ENCODE results near the gene UCHL3. TPM values are rescaled to one million over a fixed set of nuclear protein-coding genes. Genes with fewer than 3 reads are reported as not detected.

Gene UCHL3
- total and polyA plus RNA-seq, 2 experiments from 2014 or later, result 64.6 to 143 TPM

- no peak for TF ChIP-seq POLR2AphosphoS5 (IDR thresholded peaks at IDR 0.05; ENCODE audit: low read depth)
Observed at GRCh38 chr13:75583091-75583490, 33.5 kb downstream of the UCHL3 start (continued).

GRCh38 chr13:75585153-75585552 is 35.6 kb downstream of the UCHL3 start:
- H3K4me3 Mint-ChIP-seq, result no peak overlapping the region
- no peaks in the 10 kb centered on the region for H4K20me1 ChIP-seq (replicated peaks; ENCODE audit: insufficient read depth)
- no peaks in the 10 kb centered on the region for H3K36me3 ChIP-seq (ENCODE audit: insufficient read depth)
- H3K79me2 ChIP-seq (replicated peaks; ENCODE audit: insufficient read depth), result no peaks in the 10 kb centered on the region; the same call in 1 of the 2 replicates
- peaks cover 1% of the 10 kb centered on the region for H3K27me3 Mint-ChIP-seq (ENCODE audit: insufficient read depth, low read depth, poor library complexity)
- H3K27ac ChIP-seq (ENCODE audit: low read depth), result no peak overlapping the region
- H3K4me2 ChIP-seq, result no peak overlapping the region
- no peak for TF ChIP-seq REST (IDR thresholded peaks at IDR 0.05; ENCODE audit: unreplicated experiment)
- no peak for TF ChIP-seq POLR2AphosphoS5 (IDR thresholded peaks at IDR 0.05; ENCODE audit: low read depth)
- no peaks in the 10 kb centered on the region for H3K9me2 ChIP-seq (ENCODE audit: insufficient read depth)
- peaks cover 17% of the 10 kb centered on the region; the same call in 2 of the 3 replicates for H3K4me1 Mint-ChIP-seq
- ATAC-seq (no peak), DNase-seq (ENCODE audit: low spot score) (no peak)
- peaks cover 22% of the 10 kb centered on the region for H3K36me3 Mint-ChIP-seq (ENCODE audit: low read depth)
- peaks cover 17% of the 10 kb centered on the region for H3K9me3 Mint-ChIP-seq
- H3K27me3 ChIP-seq (ENCODE audit: insufficient read depth), result no peaks in the 10 kb centered on the region
- no peak overlapping the region for H2AFZ ChIP-seq
- H3F3A ChIP-seq (replicated peaks; ENCODE audit: low read depth), result no peaks in the 10 kb centered on the region
- no peak overlapping the region for H3K27ac Mint-ChIP-seq
- H3K4me3 ChIP-seq, result no peak overlapping the region
- H3K4me1 ChIP-seq (ENCODE audit: insufficient read depth), result no peaks in the 10 kb centered on the region

GRCh38 chr13:75587679-75588078 is 38.1 kb downstream of the UCHL3 start:
- peaks cover 17% of the 10 kb centered on the region; the same call in 2 of the 3 replicates for H3K4me1 Mint-ChIP-seq
- peak; percentile 81 for DNase-seq (ENCODE audit: low spot score)
- no peaks in the 10 kb centered on the region for H3K36me3 ChIP-seq (ENCODE audit: insufficient read depth)
- H4K20me1 ChIP-seq (replicated peaks; ENCODE audit: insufficient read depth), result no peaks in the 10 kb centered on the region
- H3K79me2 ChIP-seq (replicated peaks; ENCODE audit: insufficient read depth), result no peaks in the 10 kb centered on the region
- H3K27ac Mint-ChIP-seq, result peak overlapping the region; percentile 85
- H3K27me3 Mint-ChIP-seq (ENCODE audit: insufficient read depth, low read depth, poor library complexity), result peaks cover 1% of the 10 kb centered on the region
- TF ChIP-seq EZH2 (IDR thresholded peaks at IDR 0.05; ENCODE audit: low read depth, unreplicated experiment), result no peak
- TF ChIP-seq ZNF462 (CRISPR knock-in tag; IDR thresholded peaks at IDR 0.05), result no peak
- no peak for TF ChIP-seq EZH2phosphoT487 (IDR thresholded peaks at IDR 0.05; ENCODE audit: unreplicated experiment)
- no peak for TF ChIP-seq POLR2AphosphoS5 (IDR thresholded peaks at IDR 0.05; ENCODE audit: low read depth)
- no peak for TF ChIP-seq STAT1 (IDR thresholded peaks at IDR 0.05; ENCODE audit: unreplicated experiment)
- TF ChIP-seq ETS1 (IDR thresholded peaks at IDR 0.05), result no peak
- TF ChIP-seq ZNF331 (CRISPR knock-in tag; IDR thresholded peaks at IDR 0.05; ENCODE audit: low read depth), result no peak
- H3K36me3 Mint-ChIP-seq (ENCODE audit: low read depth), result peaks cover 22% of the 10 kb centered on the region
- H3K4me1 ChIP-seq (ENCODE audit: insufficient read depth), result no peaks in the 10 kb centered on the region
- H3F3A ChIP-seq (replicated peaks; ENCODE audit: low read depth), result no peaks in the 10 kb centered on the region
- ATAC-seq, result peak; percentile 99
- H3K4me2 ChIP-seq, result no peak overlapping the region
- no peaks in the 10 kb centered on the region for H3K9me2 ChIP-seq (ENCODE audit: insufficient read depth)
- H3K27me3 ChIP-seq (ENCODE audit: insufficient read depth), result no peaks in the 10 kb centered on the region
- peaks cover 17% of the 10 kb centered on the region for H3K9me3 Mint-ChIP-seq
- H3K4me3 Mint-ChIP-seq, result no peak overlapping the region
- H3K27ac ChIP-seq (ENCODE audit: low read depth), result peak overlapping the region; percentile 13
- no peak overlapping the region for H2AFZ ChIP-seq
- no peak overlapping the region for H3K4me3 ChIP-seq

All from GM23338 (cell line).